ENCODE measurements around the gene C3orf70.

DNA sequence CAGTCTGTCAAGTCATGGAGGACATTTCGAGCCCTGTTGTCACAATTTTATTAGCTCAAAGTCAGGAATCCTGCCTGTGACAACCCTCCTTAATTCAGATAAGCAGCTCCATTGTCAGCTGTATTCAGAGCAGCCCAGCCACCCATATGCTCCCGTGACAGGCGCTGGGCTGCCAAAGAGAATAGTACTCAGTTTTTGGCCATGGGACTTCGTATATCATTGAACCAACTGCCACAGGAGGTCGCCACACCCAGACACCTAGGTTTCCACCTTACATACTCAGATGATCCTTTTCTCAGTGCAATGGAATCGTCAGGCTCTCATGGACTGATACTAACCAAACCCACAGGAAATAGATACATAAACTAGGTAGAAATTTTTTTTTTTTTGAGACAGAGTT, 100.2 kb downstream of the C3orf70 start:
- TF ChIP-seq, protein P1, sequence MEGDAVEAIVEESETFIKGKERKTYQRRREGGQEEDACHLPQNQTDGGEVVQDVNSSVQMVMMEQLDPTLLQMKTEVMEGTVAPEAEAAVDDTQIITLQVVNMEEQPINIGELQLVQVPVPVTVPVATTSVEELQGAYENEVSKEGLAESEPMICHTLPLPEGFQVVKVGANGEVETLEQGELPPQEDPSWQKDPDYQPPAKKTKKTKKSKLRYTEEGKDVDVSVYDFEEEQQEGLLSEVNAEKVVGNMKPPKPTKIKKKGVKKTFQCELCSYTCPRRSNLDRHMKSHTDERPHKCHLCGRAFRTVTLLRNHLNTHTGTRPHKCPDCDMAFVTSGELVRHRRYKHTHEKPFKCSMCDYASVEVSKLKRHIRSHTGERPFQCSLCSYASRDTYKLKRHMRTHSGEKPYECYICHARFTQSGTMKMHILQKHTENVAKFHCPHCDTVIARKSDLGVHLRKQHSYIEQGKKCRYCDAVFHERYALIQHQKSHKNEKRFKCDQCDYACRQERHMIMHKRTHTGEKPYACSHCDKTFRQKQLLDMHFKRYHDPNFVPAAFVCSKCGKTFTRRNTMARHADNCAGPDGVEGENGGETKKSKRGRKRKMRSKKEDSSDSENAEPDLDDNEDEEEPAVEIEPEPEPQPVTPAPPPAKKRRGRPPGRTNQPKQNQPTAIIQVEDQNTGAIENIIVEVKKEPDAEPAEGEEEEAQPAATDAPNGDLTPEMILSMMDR (conservative IDR thresholded peaks at IDR 0.05; ENCODE audit: low read length) = no peak
- no peak for TF ChIP-seq EZH2phosphoT487 (IDR thresholded peaks at IDR 0.05; ENCODE audit: borderline replicate concordance, low read depth, low read length)
